ENCODE results near the gene IL23A. TPM values are rescaled to one million over a fixed set of nuclear protein-coding genes. Genes with fewer than 3 reads are reported as not detected.
"Not testable (repeated sequence)": the region's sequence is repeated elsewhere in the genome, so short reads cannot be mapped to it uniquely, and the experiment has no call there.

IL23A gene
- polyA plus RNA-seq, 1 of the 3 experiments (the other 2 are of a cell fraction) = 0.46 TPM

GRCh38 chr12:56335527-56335926, 3.2 kb upstream of the IL23A start:
- H3K4me2 ChIP-seq; H3F3A ChIP-seq (replicated peaks; ENCODE audit: insufficient read depth); H3K9ac ChIP-seq; H3K79me2 ChIP-seq (ENCODE audit: insufficient read depth); H3K4me1 ChIP-seq (ENCODE audit: control insufficient read depth in 1 of 2, insufficient read depth in 2 of 2, low read depth in 1 of 2, low read length in 1 of 2); H3K4me3 ChIP-seq (ENCODE audit: low read depth in 2 of 2, low read length in 1 of 2); H3K27ac ChIP-seq (ENCODE audit: low read depth in 2 of 2, low read length in 1 of 2); H3K9me2 ChIP-seq; H3K27me3 ChIP-seq (ENCODE audit: insufficient read depth); H2AFZ ChIP-seq (ENCODE audit: low read depth); H3K36me3 ChIP-seq (replicated peaks in 1 of 2; ENCODE audit: control insufficient read depth in 1 of 2, insufficient read depth in 2 of 2, low read length in 1 of 2); DNase-seq; H4K20me1 ChIP-seq (ENCODE audit: insufficient read depth); H3K9me3 ChIP-seq: not testable (repeated sequence)
- ChIA-PET POLR2A (interaction anchor here (1.0 to 1.2 kb wide), 2 partner anchors 8 to 128 kb away, joined by 3 read pairs; no protein-coding TSS in a partner anchor), CTCF (interaction anchor here (1.1 to 1.3 kb wide), 2 partner anchors 10 to 14 kb away, joined by 3 read pairs; no protein-coding TSS in a partner anchor)
- 93% methylated on average over 8 of the region's 8 CpGs for WGBS (ENCODE audit: low lambda C conversion rate)

- Histone ChIP-seq H2AFZ (ENCODE audit: low read depth) (no peak overlapping the region), H3K27me3 (ENCODE audit: insufficient read depth) (no peaks in the 10 kb centered on the region), H3K4me1 (ENCODE audit: control insufficient read depth in 1 of 2, insufficient read depth in 2 of 2, low read depth in 1 of 2, low read length in 1 of 2) (peaks cover 4 to 8% of the 10 kb centered on the region in 2 experiments; a peak in 1 of 4 replicates), H3F3A (replicated peaks; ENCODE audit: insufficient read depth) (peaks cover 10% of the 10 kb centered on the region), H3K9me3 (no peaks in the 10 kb centered on the region), H3K9me2 (no peaks in the 10 kb centered on the region), H3K4me3 (ENCODE audit: low read depth in 2 of 2, low read length in 1 of 2) (no peak overlapping the region), H4K20me1 (ENCODE audit: insufficient read depth) (no peaks in the 10 kb centered on the region), H3K36me3 (replicated peaks in 1 of 2; ENCODE audit: control insufficient read depth in 1 of 2, insufficient read depth in 2 of 2, low read length in 1 of 2) (peaks cover 0 to 4% of the 10 kb centered on the region in 2 experiments), H3K9ac (no peak overlapping the region), H3K27ac (ENCODE audit: low read depth in 2 of 2, low read length in 1 of 2) (no peak overlapping the region), H3K79me2 (ENCODE audit: insufficient read depth) (peaks cover 4% of the 10 kb centered on the region; the same call in 1 of the 2 replicates), H3K4me2 (no peak overlapping the region)
- ChIA-PET POLR2A (no interaction called here), CTCF (interaction anchor here (0.7 to 1.3 kb wide), 3 partner anchors 9 to 205 kb away, joined by 3 read pairs; no protein-coding TSS in a partner anchor)
- WGBS (ENCODE audit: low lambda C conversion rate) = 85% methylated on average over 9 of the region's 9 CpGs
- DNase-seq = no peak
- TF ChIP-seq FOSL2 (IDR thresholded peaks at IDR 0.05; ENCODE audit: borderline replicate concordance, low read depth) (no peak), RFX5 (IDR thresholded peaks at IDR 0.05; ENCODE audit: low read length) (no peak), YY1 (IDR thresholded peaks at IDR 0.05; ENCODE audit: low read depth) (no peak), ZBTB33 (IDR thresholded peaks at IDR 0.05; ENCODE audit: borderline replicate concordance, low read depth) (no peak), GABPA (IDR thresholded peaks at IDR 0.05; ENCODE audit: low read depth) (no peak), USF2 (IDR thresholded peaks at IDR 0.05; ENCODE audit: borderline replicate concordance, low read depth, low read length) (no peak), PBX3 (IDR thresholded peaks at IDR 0.05) (no peak), RXRA (IDR thresholded peaks at IDR 0.05; ENCODE audit: borderline replicate concordance, low read depth) (no peak), SIN3A (IDR thresholded peaks at IDR 0.05; ENCODE audit: borderline replicate concordance, low read depth, low read length) (no peak), FOXJ3 (CRISPR knock-in tag; IDR thresholded peaks at IDR 0.05) (no peak), CTCF (IDR thresholded peaks at IDR 0.05) (no peak), CHD2 (IDR thresholded peaks at IDR 0.05; ENCODE audit: low read length, partially characterized antibody) (no peak), RAD21 (IDR thresholded peaks at IDR 0.05; ENCODE audit: low read length) (no peak), POLR2AphosphoS5 (IDR thresholded peaks at IDR 0.05; ENCODE audit: low read depth, low read length) (no peak)
These were observed 2.1 kb upstream of the IL23A start for GRCh38 chr12:56336361-56337167.

Data from SK-N-SH (cell line).